NOMO-1 (cell line): ENCODE results near the gene TNFSF8.

Experiments
- DNase-seq, 2 experiments: peaks; one replicate each; lab custom pipeline; 2025; ENCODE audit not compliant: unreplicated experiment in 2 of 2; lab: John Stamatoyannopoulos, UW

TNFSF8 gene

GRCh38 chr9:114937516-114937915 lies 7.1 kb upstream of the TNFSF8 start:
- DNase-seq, result no peak

- DNase-seq, result peak; percentile 36 to 92
These were observed 6.2 kb upstream of the TNFSF8 start for GRCh38 chr9:114936581-114936980.

GRCh38 chr9:114935119-114935518 lies 4.7 kb upstream of the TNFSF8 start:
- no peak for DNase-seq

- no peak for DNase-seq
These were observed 2.1 kb upstream of the TNFSF8 start for GRCh38 chr9:114932502-114932901.

GRCh38 chr9:114931407-114931806 lies 1.0 kb upstream of the TNFSF8 start:
- DNase-seq, result no peak

- peak; percentile 22 to 61 for DNase-seq
These were observed 1.2 kb downstream of the TNFSF8 start for GRCh38 chr9:114929201-114929600.

- no peak for DNase-seq
These were observed 1.7 kb downstream of the TNFSF8 start for GRCh38 chr9:114928671-114929070.

GRCh38 chr9:114928136-114928535 lies 2.3 kb downstream of the TNFSF8 start:
- no peak for DNase-seq

- no peak for DNase-seq
These were observed 4.7 kb downstream of the TNFSF8 start for GRCh38 chr9:114925672-114926071.

GRCh38 chr9:114925039-114925438 lies 5.4 kb downstream of the TNFSF8 start:
- no peak for DNase-seq

GRCh38 chr9:114924327-114924726 lies 6.1 kb downstream of the TNFSF8 start:
- no peak for DNase-seq

GRCh38 chr9:114923918-114924317 lies 6.5 kb downstream of the TNFSF8 start:
- DNase-seq, result no peak

GRCh38 chr9:114921171-114921570 lies 9.2 kb downstream of the TNFSF8 start:
- DNase-seq, result no peak

GRCh38 chr9:114919611-114920010 lies 10.8 kb downstream of the TNFSF8 start:
- no peak for DNase-seq

- DNase-seq, result no peak
These were observed 13.9 kb downstream of the TNFSF8 start for GRCh38 chr9:114916481-114916880.

GRCh38 chr9:114914139-114914538 lies 16.3 kb downstream of the TNFSF8 start:
- no peak for DNase-seq

GRCh38 chr9:114913656-114914055 lies 16.7 kb downstream of the TNFSF8 start:
- DNase-seq, result no peak

GRCh38 chr9:114913217-114913616 lies 17.2 kb downstream of the TNFSF8 start:
- DNase-seq, result no peak

- no peak for DNase-seq
These were observed 19.1 kb downstream of the TNFSF8 start for GRCh38 chr9:114911167-114911821.

- DNase-seq, result no peak
These were observed 19.9 kb downstream of the TNFSF8 start for GRCh38 chr9:114910541-114910940.

GRCh38 chr9:114909661-114910060 lies 20.7 kb downstream of the TNFSF8 start:
- no peak for DNase-seq

GRCh38 chr9:114908805-114909448 lies 21.5 kb downstream of the TNFSF8 start:
- no peak for DNase-seq
